Activated T-cell treated with anti-CD3 and anti-CD28 coated beads, Interleukin-2, amount 50 U/mL, for 72 hours (primary cell): ENCODE results near the gene BLOC1S1. TPM values are rescaled to one million over a fixed set of nuclear protein-coding genes. Genes with fewer than 3 reads are reported as not detected.

Experiments
- ATAC-seq, 2 donors: fragments of 150-1000 bp; cut with Tn5 transposase; replicated peaks in 1 of 2; 2 replicates each; pipeline ENCODE4 v1.10.0; 2021; ENCODE audit warnings: moderate library complexity in 2 of 2, mild to moderate bottlenecking in 1 of 2
- DNase-seq, 2 donors: peaks; one replicate each; pipeline ENCODE4 v3.0.0; 2021 to 2022; ENCODE audit warnings: mixed read lengths in 1 of 2
- H3K27ac Mint-ChIP-seq: one replicate; pipeline ENCODE4 v1.8.0; 2022; ENCODE audit warnings: mild to moderate bottlenecking, moderate library complexity, mixed read lengths
- H3K27me3 Mint-ChIP-seq: one replicate; pipeline ENCODE4 v1.8.0; 2022; ENCODE audit warnings: low read depth, mixed read lengths
- H3K36me3 Mint-ChIP-seq, 2 donors: one replicate each; pipeline ENCODE4 v1.8.0; 2022; ENCODE audit warnings: mixed read lengths in 2 of 2, mild to moderate bottlenecking in 1 of 2; ENCODE audit not compliant: insufficient read depth in 2 of 2
- H3K4me1 Mint-ChIP-seq: one replicate; pipeline ENCODE4 v1.8.0; 2022; ENCODE audit warnings: low read depth, mixed read lengths
- H3K4me3 Mint-ChIP-seq, 2 donors: one replicate each; pipeline ENCODE4 v1.8.0; 2022; ENCODE audit warnings: mild to moderate bottlenecking in 2 of 2, mixed read lengths in 2 of 2, moderate library complexity in 2 of 2
- H3K9me3 Mint-ChIP-seq, 2 donors: one replicate each; pipeline ENCODE4 v1.8.0; 2022; ENCODE audit warnings: mixed read lengths in 2 of 2
- total RNA-seq, 2 donors: library from RNA; stranded (reverse); gene quantifications; one replicate each; pipeline ENCODE4 v1.2.3, GENCODE V29; 2022

The BLOC1S1 gene
- total RNA-seq, 2 donors from 2014 or later = 116 to 121 TPM

- Mint-ChIP-seq H3K36me3 (no peaks in the 10 kb centered on the region), H3K4me3 (no peak within 1 kb of the TSS), H3K27ac (no peak within 1 kb of the TSS), H3K27me3 (no peaks in the 10 kb centered on the region), H3K9me3 (no peaks in the 10 kb centered on the region), H3K4me1 (peaks cover 34% of the 10 kb centered on the region)
- ATAC-seq (no peak), DNase-seq (no peak)
These were observed 4.3 kb downstream of the BLOC1S1 start, which contains the start of gene RDH5 for GRCh38 chr12:55720071-55720564. Gene RDH5 (plus strand): TSS chr12:55720393. CDS start chr12:55721185, 792 bp downstream.

GRCh38 chr12:55720894-55721444 is 5.1 kb downstream of the BLOC1S1 start:
- Mint-ChIP-seq H3K27me3 (no peaks in the 10 kb centered on the region), H3K4me3 (no peak overlapping the region), H3K9me3 (no peaks in the 10 kb centered on the region), H3K4me1 (peaks cover 25% of the 10 kb centered on the region), H3K36me3 (peaks cover 0 to 1% of the 10 kb centered on the region in 2 donors), H3K27ac (no peak overlapping the region)
- no peak for DNase-seq
- ATAC-seq = no peak

GRCh38 chr12:55721601-55722213 is 5.9 kb downstream of the BLOC1S1 start:
- Mint-ChIP-seq H3K4me1 (peaks cover 32% of the 10 kb centered on the region), H3K27ac (no peak overlapping the region)

GRCh38 chr12:55722948-55723347 is 7.1 kb downstream of the BLOC1S1 start:
- Mint-ChIP-seq H3K27ac (no peak overlapping the region), H3K36me3 (peaks cover 0 to 2% of the 10 kb centered on the region in 2 donors), H3K27me3 (no peaks in the 10 kb centered on the region), H3K4me3 (no peak overlapping the region), H3K9me3 (no peaks in the 10 kb centered on the region), H3K4me1 (peaks cover 31% of the 10 kb centered on the region)
- no peak for DNase-seq
- no peak for ATAC-seq

More at GRCh38 chr12:55721601-55722213, 5.9 kb downstream of the BLOC1S1 start:
- no peak overlapping the region for H3K4me3 Mint-ChIP-seq
- H3K36me3 Mint-ChIP-seq = peaks cover 0 to 2% of the 10 kb centered on the region in 2 donors
- H3K9me3 Mint-ChIP-seq = no peaks in the 10 kb centered on the region
- ATAC-seq (no peak), DNase-seq (no peak)
- H3K27me3 Mint-ChIP-seq = no peaks in the 10 kb centered on the region

- no peaks in the 10 kb centered on the region for H3K27me3 Mint-ChIP-seq
- H3K36me3 Mint-ChIP-seq = peaks cover 0 to 2% of the 10 kb centered on the region in 2 donors
- H3K9me3 Mint-ChIP-seq = no peaks in the 10 kb centered on the region
- no peak for DNase-seq
- H3K4me3 Mint-ChIP-seq = no peak overlapping the region
- no peak overlapping the region for H3K27ac Mint-ChIP-seq
- peaks cover 24% of the 10 kb centered on the region for H3K4me1 Mint-ChIP-seq
- ATAC-seq = no peak
These were observed 7.8 kb downstream of the BLOC1S1 start for GRCh38 chr12:55723516-55724225.

- H3K36me3 Mint-ChIP-seq = peaks cover 0 to 2% of the 10 kb centered on the region in 2 donors
- peaks cover 21% of the 10 kb centered on the region for H3K4me1 Mint-ChIP-seq
- H3K4me3 Mint-ChIP-seq = no peak overlapping the region
- ATAC-seq = peak; percentile 27 to 30
- H3K27ac Mint-ChIP-seq = peak overlapping the region; percentile 27
- H3K9me3 Mint-ChIP-seq = no peaks in the 10 kb centered on the region
- no peaks in the 10 kb centered on the region for H3K27me3 Mint-ChIP-seq
- DNase-seq = peak; percentile 73 to 74
These were observed 8.5 kb downstream of the BLOC1S1 start for GRCh38 chr12:55724226-55724939.

- ATAC-seq = no peak
These were observed 9.1 kb downstream of the BLOC1S1 start for GRCh38 chr12:55724940-55725309.

GRCh38 chr12:55725556-55725955 is 9.7 kb downstream of the BLOC1S1 start:
- no peaks in the 10 kb centered on the region for H3K27me3 Mint-ChIP-seq
- H3K27ac Mint-ChIP-seq = no peak overlapping the region

More at GRCh38 chr12:55724940-55725309, 9.1 kb downstream of the BLOC1S1 start:
- H3K27me3 Mint-ChIP-seq = no peaks in the 10 kb centered on the region
- H3K4me1 Mint-ChIP-seq = peaks cover 26% of the 10 kb centered on the region
- peak overlapping the region; percentile 27 for H3K27ac Mint-ChIP-seq
- DNase-seq = no peak
- no peaks in the 10 kb centered on the region for H3K9me3 Mint-ChIP-seq
- H3K36me3 Mint-ChIP-seq = peaks cover 0 to 2% of the 10 kb centered on the region in 2 donors
- no peak overlapping the region for H3K4me3 Mint-ChIP-seq

GRCh38 chr12:55726971-55727370 is 11.1 kb downstream of the BLOC1S1 start:
- Mint-ChIP-seq H3K4me3 (peak overlapping the region; percentile 68 to 88), H3K4me1 (peaks cover 36% of the 10 kb centered on the region), H3K27ac (peak overlapping the region; percentile 74), H3K36me3 (peaks cover 0 to 2% of the 10 kb centered on the region in 2 donors), H3K27me3 (no peaks in the 10 kb centered on the region), H3K9me3 (no peaks in the 10 kb centered on the region)
- no peak for ATAC-seq
- DNase-seq = no peak

More at GRCh38 chr12:55725556-55725955, 9.7 kb downstream of the BLOC1S1 start:
- DNase-seq (no peak), ATAC-seq (no peak)
- H3K4me1 Mint-ChIP-seq = peaks cover 33% of the 10 kb centered on the region
- H3K4me3 Mint-ChIP-seq = no peak overlapping the region
- H3K9me3 Mint-ChIP-seq = no peaks in the 10 kb centered on the region
- H3K36me3 Mint-ChIP-seq = peaks cover 0 to 2% of the 10 kb centered on the region in 2 donors

- Mint-ChIP-seq H3K36me3 (peaks cover 0 to 2% of the 10 kb centered on the region in 2 donors), H3K9me3 (no peaks in the 10 kb centered on the region), H3K27ac (peak overlapping the region; percentile 13), H3K4me3 (peak overlapping the region; percentile 68 to 88), H3K4me1 (peaks cover 36% of the 10 kb centered on the region), H3K27me3 (no peaks in the 10 kb centered on the region)
- DNase-seq (no peak), ATAC-seq (no peak)
These were observed 11.9 kb downstream of the BLOC1S1 start for GRCh38 chr12:55727643-55728185.

GRCh38 chr12:55728186-55728938 is 12.5 kb downstream of the BLOC1S1 start:
- no peak overlapping the region for H3K27ac Mint-ChIP-seq
- peaks cover 36% of the 10 kb centered on the region for H3K4me1 Mint-ChIP-seq
- peaks cover 0 to 2% of the 10 kb centered on the region in 2 donors for H3K36me3 Mint-ChIP-seq
- H3K27me3 Mint-ChIP-seq = no peaks in the 10 kb centered on the region
- DNase-seq (no peak), ATAC-seq (peak in 1 of 2 donors; percentile 5)
- H3K4me3 Mint-ChIP-seq = peak overlapping the region; percentile 68 to 88
- H3K9me3 Mint-ChIP-seq = no peaks in the 10 kb centered on the region
